ENCODE measurements around the gene IP6K3.

The IP6K3 gene

GRCh38 chr6:33683576-33684427 is 62.9 kb downstream of the IP6K3 start:
- H3K36me3 ChIP-seq (replicated peaks in 1 of 2; ENCODE audit: control insufficient read depth in 2 of 2, insufficient read depth in 2 of 2, low read length in 2 of 2) = no peaks in the 10 kb centered on the region
- no peaks in the 10 kb centered on the region for H3K9me3 ChIP-seq (replicated peaks in 1 of 2; ENCODE audit: control insufficient read depth in 2 of 2, insufficient read depth in 1 of 2, low read depth in 1 of 2, low read length in 2 of 2)
- no peak for DNase-seq (ENCODE audit: low spot score)
- peak overlapping the region; percentile 41 for H3K4ac ChIP-seq (ENCODE audit: low read length)
- H3K27ac ChIP-seq (replicated peaks; ENCODE audit: low read length) = no peak overlapping the region
- WGBS, 2 donors (ENCODE audit: extremely low coverage in 2 of 2, insufficient read length in 2 of 2, insufficient replicate concordance in 1 of 2) = no CpG with 5 or more reads among the region's 19 CpGs
- peaks cover 0 to 4% of the 10 kb centered on the region in 2 donors for H3K4me1 ChIP-seq (ENCODE audit: control insufficient read depth in 2 of 2, insufficient read depth in 1 of 2, low read depth in 1 of 2, low read length in 2 of 2)
- H3K23ac ChIP-seq (ENCODE audit: low read depth, low read length, poor library complexity) = peak overlapping the region; percentile 37
- H2AFZ ChIP-seq (ENCODE audit: low read length) = no peak overlapping the region
- H4K8ac ChIP-seq (ENCODE audit: low read depth, low read length) = no peak overlapping the region
- no peak overlapping the region for H3K4me3 ChIP-seq (ENCODE audit: low read length in 2 of 2)
- peak overlapping the region; percentile 69 for H2BK15ac ChIP-seq (ENCODE audit: low read length)
- peak overlapping the region; percentile 77 for H2AK5ac ChIP-seq (ENCODE audit: low read depth, low read length)
- H2BK12ac ChIP-seq (ENCODE audit: low read length) = no peak overlapping the region
- H3K14ac ChIP-seq (ENCODE audit: low read length) = no peak overlapping the region
- peaks cover 2% of the 10 kb centered on the region for H3K79me1 ChIP-seq (ENCODE audit: low read depth, low read length)
- H3K9ac ChIP-seq (ENCODE audit: low read depth, low read length, poor library complexity) = no peak overlapping the region
- H3K4me2 ChIP-seq (ENCODE audit: insufficient read depth, low read length, poor library complexity, severe bottlenecking) = no peak overlapping the region
- H2BK120ac ChIP-seq (ENCODE audit: low read depth, low read length) = peak overlapping the region; percentile 28
- H4K91ac ChIP-seq (ENCODE audit: low read depth, low read length, poor library complexity) = no peak overlapping the region
- H2BK5ac ChIP-seq (ENCODE audit: low read length) = peak overlapping the region; percentile 3
- H3K27me3 ChIP-seq (ENCODE audit: control insufficient read depth in 3 of 3, insufficient read depth in 3 of 3, low read depth in 1 of 3, low read length in 3 of 3) = no peaks in the 10 kb centered on the region
- H3K18ac ChIP-seq (ENCODE audit: low read length) = peak overlapping the region; percentile 67

- Histone ChIP-seq H3K79me1 (ENCODE audit: low read depth, low read length) (peaks cover 2% of the 10 kb centered on the region), H4K91ac (ENCODE audit: low read depth, low read length, poor library complexity) (peak overlapping the region; percentile 67), H3K23ac (ENCODE audit: low read depth, low read length, poor library complexity) (peak overlapping the region; percentile 37), H2BK12ac (ENCODE audit: low read length) (no peak overlapping the region), H3K18ac (ENCODE audit: low read length) (peak overlapping the region; percentile 74), H3K4me3 (ENCODE audit: low read length in 2 of 2) (no peak overlapping the region), H3K36me3 (replicated peaks in 1 of 2; ENCODE audit: control insufficient read depth in 2 of 2, insufficient read depth in 2 of 2, low read length in 2 of 2) (no peaks in the 10 kb centered on the region), H3K27ac (replicated peaks; ENCODE audit: low read length) (no peak overlapping the region), H2BK5ac (ENCODE audit: low read length) (peak overlapping the region; percentile 46), H2AFZ (ENCODE audit: low read length) (no peak overlapping the region), H3K9me3 (replicated peaks in 1 of 2; ENCODE audit: control insufficient read depth in 2 of 2, insufficient read depth in 1 of 2, low read depth in 1 of 2, low read length in 2 of 2) (no peaks in the 10 kb centered on the region), H3K27me3 (ENCODE audit: control insufficient read depth in 3 of 3, insufficient read depth in 3 of 3, low read depth in 1 of 3, low read length in 3 of 3) (no peaks in the 10 kb centered on the region), H2AK5ac (ENCODE audit: low read depth, low read length) (peak overlapping the region; percentile 77), H3K4me2 (ENCODE audit: insufficient read depth, low read length, poor library complexity, severe bottlenecking) (no peak overlapping the region), H3K9ac (ENCODE audit: low read depth, low read length, poor library complexity) (no peak overlapping the region), H3K14ac (ENCODE audit: low read length) (peak overlapping the region; percentile 50), H3K4ac (ENCODE audit: low read length) (no peak overlapping the region), H2BK120ac (ENCODE audit: low read depth, low read length) (no peak overlapping the region), H4K8ac (ENCODE audit: low read depth, low read length) (peak overlapping the region; percentile 32), H2BK15ac (ENCODE audit: low read length) (peak overlapping the region; percentile 47), H3K4me1 (ENCODE audit: control insufficient read depth in 2 of 2, insufficient read depth in 1 of 2, low read depth in 1 of 2, low read length in 2 of 2) (peaks cover 0 to 4% of the 10 kb centered on the region in 2 donors)
- WGBS, 2 donors (ENCODE audit: extremely low coverage in 2 of 2, insufficient read length in 2 of 2, insufficient replicate concordance in 1 of 2) = no CpG with 5 or more reads among the region's 15 CpGs
- no peak for DNase-seq (ENCODE audit: low spot score)
Observed at GRCh38 chr6:33683051-33683571, 63.6 kb downstream of the IP6K3 start.

GRCh38 chr6:33682341-33682740 is 64.4 kb downstream of the IP6K3 start:
- H4K8ac ChIP-seq (ENCODE audit: low read depth, low read length) = no peak overlapping the region
- H3K36me3 ChIP-seq (replicated peaks in 1 of 2; ENCODE audit: control insufficient read depth in 2 of 2, insufficient read depth in 2 of 2, low read length in 2 of 2) = no peaks in the 10 kb centered on the region
- H3K4me3 ChIP-seq (ENCODE audit: low read length in 2 of 2) = no peak overlapping the region
- no peak overlapping the region for H3K18ac ChIP-seq (ENCODE audit: low read length)
- WGBS, 2 donors (ENCODE audit: extremely low coverage in 2 of 2, insufficient read length in 2 of 2, insufficient replicate concordance in 1 of 2) = no CpG with 5 or more reads among the region's 13 CpGs
- no peak overlapping the region for H2BK12ac ChIP-seq (ENCODE audit: low read length)
- H3K14ac ChIP-seq (ENCODE audit: low read length) = no peak overlapping the region
- H3K4me1 ChIP-seq (ENCODE audit: control insufficient read depth in 2 of 2, insufficient read depth in 1 of 2, low read depth in 1 of 2, low read length in 2 of 2) = peaks cover 0 to 4% of the 10 kb centered on the region in 2 donors
- H3K4ac ChIP-seq (ENCODE audit: low read length) = no peak overlapping the region
- no peak overlapping the region for H4K91ac ChIP-seq (ENCODE audit: low read depth, low read length, poor library complexity)
- no peak overlapping the region for H2AK5ac ChIP-seq (ENCODE audit: low read depth, low read length)
- no peak overlapping the region for H2AFZ ChIP-seq (ENCODE audit: low read length)
- no peak overlapping the region for H3K9ac ChIP-seq (ENCODE audit: low read depth, low read length, poor library complexity)
- peak overlapping the region; percentile 46 for H2BK5ac ChIP-seq (ENCODE audit: low read length)
- no peaks in the 10 kb centered on the region for H3K27me3 ChIP-seq (ENCODE audit: control insufficient read depth in 3 of 3, insufficient read depth in 3 of 3, low read depth in 1 of 3, low read length in 3 of 3)
- no peak for DNase-seq (ENCODE audit: low spot score)
- no peaks in the 10 kb centered on the region for H3K9me3 ChIP-seq (replicated peaks in 1 of 2; ENCODE audit: control insufficient read depth in 2 of 2, insufficient read depth in 1 of 2, low read depth in 1 of 2, low read length in 2 of 2)
- H2BK15ac ChIP-seq (ENCODE audit: low read length) = no peak overlapping the region
- H3K4me2 ChIP-seq (ENCODE audit: insufficient read depth, low read length, poor library complexity, severe bottlenecking) = no peak overlapping the region
- H3K27ac ChIP-seq (replicated peaks; ENCODE audit: low read length) = no peak overlapping the region
- H2BK120ac ChIP-seq (ENCODE audit: low read depth, low read length) = no peak overlapping the region
- peak overlapping the region; percentile 75 for H3K23ac ChIP-seq (ENCODE audit: low read depth, low read length, poor library complexity)
- H3K79me1 ChIP-seq (ENCODE audit: low read depth, low read length) = peaks cover 2% of the 10 kb centered on the region

- no peak overlapping the region for H3K27ac ChIP-seq (replicated peaks; ENCODE audit: low read length)
- H2AK5ac ChIP-seq (ENCODE audit: low read depth, low read length) = peak overlapping the region; percentile 20
- peak overlapping the region; percentile 15 for H3K9ac ChIP-seq (ENCODE audit: low read depth, low read length, poor library complexity)
- no peak for DNase-seq (ENCODE audit: low spot score)
- no peak overlapping the region for H2AFZ ChIP-seq (ENCODE audit: low read length)
- no peaks in the 10 kb centered on the region for H3K4me1 ChIP-seq (ENCODE audit: control insufficient read depth in 2 of 2, insufficient read depth in 1 of 2, low read depth in 1 of 2, low read length in 2 of 2)
- H3K4me2 ChIP-seq (ENCODE audit: insufficient read depth, low read length, poor library complexity, severe bottlenecking) = no peak overlapping the region
- H3K14ac ChIP-seq (ENCODE audit: low read length) = no peak overlapping the region
- peak overlapping the region; percentile 40 for H2BK15ac ChIP-seq (ENCODE audit: low read length)
- no peaks in the 10 kb centered on the region for H3K36me3 ChIP-seq (replicated peaks in 1 of 2; ENCODE audit: control insufficient read depth in 2 of 2, insufficient read depth in 2 of 2, low read length in 2 of 2)
- H3K4me3 ChIP-seq (ENCODE audit: low read length in 2 of 2) = no peak overlapping the region
- no peaks in the 10 kb centered on the region for H3K27me3 ChIP-seq (ENCODE audit: control insufficient read depth in 3 of 3, insufficient read depth in 3 of 3, low read depth in 1 of 3, low read length in 3 of 3)
- no peak overlapping the region for H3K4ac ChIP-seq (ENCODE audit: low read length)
- H3K18ac ChIP-seq (ENCODE audit: low read length) = no peak overlapping the region
- H2BK12ac ChIP-seq (ENCODE audit: low read length) = peak overlapping the region; percentile 4
- peak overlapping the region; percentile 70 for H4K8ac ChIP-seq (ENCODE audit: low read depth, low read length)
- no peak overlapping the region for H4K91ac ChIP-seq (ENCODE audit: low read depth, low read length, poor library complexity)
- H2BK120ac ChIP-seq (ENCODE audit: low read depth, low read length) = no peak overlapping the region
- no peak overlapping the region for H2BK5ac ChIP-seq (ENCODE audit: low read length)
- H3K9me3 ChIP-seq (replicated peaks in 1 of 2; ENCODE audit: control insufficient read depth in 2 of 2, insufficient read depth in 1 of 2, low read depth in 1 of 2, low read length in 2 of 2) = no peaks in the 10 kb centered on the region
- H3K23ac ChIP-seq (ENCODE audit: low read depth, low read length, poor library complexity) = peak overlapping the region; percentile 75
- no CpG with 5 or more reads among the region's 20 CpGs for WGBS, 2 donors (ENCODE audit: extremely low coverage in 2 of 2, insufficient read length in 2 of 2, insufficient replicate concordance in 1 of 2)
- peaks cover 2% of the 10 kb centered on the region for H3K79me1 ChIP-seq (ENCODE audit: low read depth, low read length)
Observed at GRCh38 chr6:33679761-33680160, 66.9 kb downstream of the IP6K3 start.
